Liver (tissue), 3 donors: ENCODE data around the gene UBE2A.

ENCODE experiments used
- EGR1 ChIP-seq, 2 donors: IDR thresholded peaks; 2 replicates each; pipeline ENCODE4 v1.6.1; 2016 to 2018; ENCODE audit warnings: antibody characterized with exemption in 2 of 2, low read depth in 2 of 2
- JUND ChIP-seq, 2 donors: IDR thresholded peaks; 2 replicates each; pipeline ENCODE4 v1.6.1; 2016; ENCODE audit warnings: antibody characterized with exemption in 2 of 2
- RAD21 ChIP-seq, 2 donors: IDR thresholded peaks; 2 replicates each; pipeline ENCODE4 v1.6.1; 2016; ENCODE audit warnings: antibody characterized with exemption in 2 of 2, mild to moderate bottlenecking in 2 of 2
- RXRA ChIP-seq, 2 donors: IDR thresholded peaks; 2 replicates each; pipeline ENCODE4 v1.6.1; 2017 to 2018; ENCODE audit warnings: antibody characterized with exemption in 2 of 2, mild to moderate bottlenecking in 1 of 2
- TAF1 ChIP-seq: conservative IDR thresholded peaks from 2 replicates; pipeline ENCODE4 v1.6.1; 2016; ENCODE audit warnings: antibody characterized with exemption, mild to moderate bottlenecking
- YY1 ChIP-seq: IDR thresholded peaks from 2 replicates; pipeline ENCODE4 v1.6.1; 2016; ENCODE audit warnings: antibody characterized with exemption, mild to moderate bottlenecking
- TF ChIP-seq, protein P1 (sequence below): fragments of 150-350 bp; IDR thresholded peaks from 2 replicates; pipeline ENCODE4 v1.5.1; 2017; ENCODE audit warnings: improper control_type of control experiment, low read depth, low read length; ENCODE audit not compliant: missing input control
- TF ChIP-seq, protein P2 (sequence below): IDR thresholded peaks from 2 replicates; pipeline ENCODE4 v1.6.1; 2016; ENCODE audit warnings: antibody characterized with exemption, mild to moderate bottlenecking
- TF ChIP-seq, protein P3 (sequence below): IDR thresholded peaks from 2 replicates; pipeline ENCODE4 v1.6.1; 2016; ENCODE audit warnings: antibody characterized with exemption
- donor health status: healthy.
- donor health status: healthy.

DNA sequence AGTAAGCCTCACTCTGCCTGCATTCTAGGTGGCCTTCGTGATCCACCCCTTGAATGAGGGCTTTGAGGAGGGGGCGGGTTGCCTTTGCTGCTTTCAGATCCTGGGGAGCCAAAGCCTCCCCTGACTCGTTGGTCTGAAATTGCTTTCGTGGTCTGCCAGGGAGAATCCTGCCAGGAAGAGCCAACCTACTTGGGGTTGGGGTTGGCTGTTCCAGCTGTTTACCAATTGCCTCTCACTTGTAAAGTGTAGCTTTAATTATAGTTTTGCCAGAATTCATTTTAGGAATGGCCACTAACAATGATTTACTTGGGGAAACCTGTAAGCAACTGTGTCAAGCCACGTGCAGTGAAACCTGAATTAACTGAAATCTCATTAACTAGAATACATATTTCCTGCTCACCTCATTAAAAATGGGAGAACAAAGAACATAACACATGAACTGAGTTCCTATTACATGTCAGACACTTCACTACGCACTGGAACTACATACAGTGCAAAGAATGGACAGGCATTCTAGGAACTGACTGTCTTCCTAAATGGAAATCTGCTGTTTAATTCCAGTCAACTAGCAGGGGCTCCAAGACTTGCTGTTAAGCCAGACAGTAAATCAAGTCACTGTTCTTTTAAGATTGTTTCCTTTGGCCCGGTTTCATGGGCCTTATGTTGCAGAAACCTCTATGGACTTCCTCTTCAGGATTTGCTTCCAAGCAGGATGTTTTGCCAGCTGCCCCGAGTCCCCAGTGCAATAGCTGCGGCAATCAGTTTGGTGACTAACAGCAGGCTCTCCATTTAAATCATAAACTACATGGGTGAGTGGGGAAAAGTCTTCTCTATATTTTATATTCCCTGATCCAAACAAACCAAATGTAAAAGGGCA lies 48.2 kb downstream of the UBE2A start:
- TF ChIP-seq EGR1 (IDR thresholded peaks at IDR 0.05; ENCODE audit: low read depth in 2 of 2) = no peak
- TF ChIP-seq, protein P1, sequence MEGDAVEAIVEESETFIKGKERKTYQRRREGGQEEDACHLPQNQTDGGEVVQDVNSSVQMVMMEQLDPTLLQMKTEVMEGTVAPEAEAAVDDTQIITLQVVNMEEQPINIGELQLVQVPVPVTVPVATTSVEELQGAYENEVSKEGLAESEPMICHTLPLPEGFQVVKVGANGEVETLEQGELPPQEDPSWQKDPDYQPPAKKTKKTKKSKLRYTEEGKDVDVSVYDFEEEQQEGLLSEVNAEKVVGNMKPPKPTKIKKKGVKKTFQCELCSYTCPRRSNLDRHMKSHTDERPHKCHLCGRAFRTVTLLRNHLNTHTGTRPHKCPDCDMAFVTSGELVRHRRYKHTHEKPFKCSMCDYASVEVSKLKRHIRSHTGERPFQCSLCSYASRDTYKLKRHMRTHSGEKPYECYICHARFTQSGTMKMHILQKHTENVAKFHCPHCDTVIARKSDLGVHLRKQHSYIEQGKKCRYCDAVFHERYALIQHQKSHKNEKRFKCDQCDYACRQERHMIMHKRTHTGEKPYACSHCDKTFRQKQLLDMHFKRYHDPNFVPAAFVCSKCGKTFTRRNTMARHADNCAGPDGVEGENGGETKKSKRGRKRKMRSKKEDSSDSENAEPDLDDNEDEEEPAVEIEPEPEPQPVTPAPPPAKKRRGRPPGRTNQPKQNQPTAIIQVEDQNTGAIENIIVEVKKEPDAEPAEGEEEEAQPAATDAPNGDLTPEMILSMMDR = no peak
- TF ChIP-seq, protein P2, sequence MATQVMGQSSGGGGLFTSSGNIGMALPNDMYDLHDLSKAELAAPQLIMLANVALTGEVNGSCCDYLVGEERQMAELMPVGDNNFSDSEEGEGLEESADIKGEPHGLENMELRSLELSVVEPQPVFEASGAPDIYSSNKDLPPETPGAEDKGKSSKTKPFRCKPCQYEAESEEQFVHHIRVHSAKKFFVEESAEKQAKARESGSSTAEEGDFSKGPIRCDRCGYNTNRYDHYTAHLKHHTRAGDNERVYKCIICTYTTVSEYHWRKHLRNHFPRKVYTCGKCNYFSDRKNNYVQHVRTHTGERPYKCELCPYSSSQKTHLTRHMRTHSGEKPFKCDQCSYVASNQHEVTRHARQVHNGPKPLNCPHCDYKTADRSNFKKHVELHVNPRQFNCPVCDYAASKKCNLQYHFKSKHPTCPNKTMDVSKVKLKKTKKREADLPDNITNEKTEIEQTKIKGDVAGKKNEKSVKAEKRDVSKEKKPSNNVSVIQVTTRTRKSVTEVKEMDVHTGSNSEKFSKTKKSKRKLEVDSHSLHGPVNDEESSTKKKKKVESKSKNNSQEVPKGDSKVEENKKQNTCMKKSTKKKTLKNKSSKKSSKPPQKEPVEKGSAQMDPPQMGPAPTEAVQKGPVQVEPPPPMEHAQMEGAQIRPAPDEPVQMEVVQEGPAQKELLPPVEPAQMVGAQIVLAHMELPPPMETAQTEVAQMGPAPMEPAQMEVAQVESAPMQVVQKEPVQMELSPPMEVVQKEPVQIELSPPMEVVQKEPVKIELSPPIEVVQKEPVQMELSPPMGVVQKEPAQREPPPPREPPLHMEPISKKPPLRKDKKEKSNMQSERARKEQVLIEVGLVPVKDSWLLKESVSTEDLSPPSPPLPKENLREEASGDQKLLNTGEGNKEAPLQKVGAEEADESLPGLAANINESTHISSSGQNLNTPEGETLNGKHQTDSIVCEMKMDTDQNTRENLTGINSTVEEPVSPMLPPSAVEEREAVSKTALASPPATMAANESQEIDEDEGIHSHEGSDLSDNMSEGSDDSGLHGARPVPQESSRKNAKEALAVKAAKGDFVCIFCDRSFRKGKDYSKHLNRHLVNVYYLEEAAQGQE = no peak
- TF ChIP-seq YY1 = no peak
- TF ChIP-seq TAF1 = no peak
- TF ChIP-seq JUND (IDR thresholded peaks at IDR 0.05) = no peak
- TF ChIP-seq, protein P3, sequence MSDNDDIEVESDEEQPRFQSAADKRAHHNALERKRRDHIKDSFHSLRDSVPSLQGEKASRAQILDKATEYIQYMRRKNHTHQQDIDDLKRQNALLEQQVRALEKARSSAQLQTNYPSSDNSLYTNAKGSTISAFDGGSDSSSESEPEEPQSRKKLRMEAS = no peak
- TF ChIP-seq RXRA (IDR thresholded peaks at IDR 0.05) = no peak
- no peak for TF ChIP-seq RAD21 (IDR thresholded peaks at IDR 0.05)
